HUES6 (cell line): Measurements from ENCODE around the gene SLC25A21.

Source experiments
- H3K27ac ChIP-seq: 2 replicates; pipeline ENCODE4 v1.7.0; 2013; ENCODE audit warnings: low read depth, mild to moderate bottlenecking, low read length, inconsistent platforms
- H3K27me3 ChIP-seq: 2 replicates; pipeline ENCODE4 v1.6.1; 2013; ENCODE audit warnings: low read length; ENCODE audit not compliant: control insufficient read depth, insufficient read depth
- H3K36me3 ChIP-seq: 2 replicates; pipeline ENCODE4 v1.6.1; 2013; ENCODE audit warnings: low read length; ENCODE audit not compliant: control insufficient read depth, insufficient read depth
- H3K4me1 ChIP-seq: 2 replicates; pipeline ENCODE4 v1.6.1; 2013; ENCODE audit warnings: low read length; ENCODE audit not compliant: control insufficient read depth, insufficient read depth
- H3K4me3 ChIP-seq: 2 replicates; pipeline ENCODE4 v1.5.1; 2013; ENCODE audit warnings: low read depth, low read length
- H3K9ac ChIP-seq: one replicate; pipeline ENCODE4 v1.6.1; 2013; ENCODE audit warnings: mild to moderate bottlenecking, low read length
- H3K9me3 ChIP-seq: 2 replicates; pipeline ENCODE4 v1.6.1; 2013; ENCODE audit warnings: low read depth, low read length; ENCODE audit not compliant: control insufficient read depth, insufficient read depth

Gene SLC25A21

DNA sequence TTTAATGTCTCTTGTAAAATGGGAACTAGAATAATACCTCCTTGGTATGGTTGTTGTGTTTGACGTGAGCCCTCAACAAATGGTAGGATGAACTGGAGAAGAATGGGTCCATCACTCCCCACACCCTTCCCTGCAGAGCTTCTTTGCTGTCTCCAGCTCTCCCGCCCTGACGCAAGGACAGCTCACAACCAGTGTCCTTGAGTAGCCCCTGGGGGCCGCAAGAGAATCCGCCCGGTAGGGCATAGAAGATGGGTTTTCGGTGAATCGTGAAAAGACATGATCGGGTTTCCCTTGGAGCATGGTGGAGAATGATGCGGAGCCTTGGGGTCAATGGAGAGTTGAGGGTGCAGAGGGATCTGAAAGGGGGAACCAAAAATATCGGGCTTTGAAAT lies 516.8 kb downstream of the SLC25A21 start:
- Histone ChIP-seq H3K9ac (no peak overlapping the region), H3K4me1 (peaks cover 6% of the 10 kb centered on the region; the same call in 1 of the 2 replicates), H3K4me3 (peak overlapping the region; percentile 11; the same call in 1 of the 2 replicates), H3K9me3 (no peaks in the 10 kb centered on the region), H3K27me3 (peaks cover 100% of the 10 kb centered on the region), H3K36me3 (no peaks in the 10 kb centered on the region), H3K27ac (no peak overlapping the region)

GRCh38 chr14:36654794-36655381 lies 517.5 kb downstream of the SLC25A21 start:
- Histone ChIP-seq H3K9ac (no peak overlapping the region), H3K4me1 (peaks cover 6% of the 10 kb centered on the region; the same call in 1 of the 2 replicates), H3K27ac (no peak overlapping the region), H3K36me3 (no peaks in the 10 kb centered on the region), H3K9me3 (no peaks in the 10 kb centered on the region), H3K27me3 (peaks cover 100% of the 10 kb centered on the region), H3K4me3 (no peak overlapping the region)

DNA sequence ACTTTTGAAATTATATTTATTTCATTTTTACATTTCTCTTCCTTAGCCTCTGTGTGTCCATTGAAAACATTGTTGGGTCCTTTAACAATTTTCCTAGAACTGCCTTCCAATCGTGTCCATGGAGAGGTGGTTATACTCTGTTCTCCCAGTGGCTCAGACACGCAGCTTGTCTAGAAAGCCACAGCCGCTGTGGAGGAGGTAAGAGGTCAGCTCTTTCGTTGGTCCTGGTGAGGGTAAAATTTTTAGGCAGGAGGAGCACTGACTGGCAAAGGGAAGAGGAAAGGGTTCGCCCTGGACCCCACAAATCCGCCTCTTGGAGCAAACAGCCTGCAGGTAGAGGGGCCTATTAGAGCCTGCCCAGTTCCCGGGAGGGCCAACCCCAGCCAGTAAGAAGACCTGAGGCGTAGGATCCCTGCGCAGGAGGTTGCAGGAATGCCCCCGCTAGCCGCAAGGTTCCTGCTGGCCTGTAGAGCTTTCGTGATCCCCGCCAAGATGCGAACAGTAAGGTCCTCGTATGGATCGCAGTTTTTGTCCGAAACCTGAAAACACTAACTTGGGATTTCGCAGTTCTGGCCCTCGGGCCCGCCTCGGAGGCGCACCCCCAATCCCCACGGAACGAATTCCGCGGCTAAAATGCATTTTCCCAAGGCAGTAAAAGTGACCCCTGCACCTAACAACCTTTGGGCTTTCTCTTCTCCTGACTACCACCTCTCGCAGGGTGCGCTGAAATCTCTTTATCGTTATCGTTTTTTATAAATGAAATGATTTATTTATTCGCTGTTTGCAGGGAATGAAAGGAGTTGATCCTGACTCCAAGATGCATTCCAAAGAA lies 518.2 kb downstream of the SLC25A21 start:
- Histone ChIP-seq H3K9me3 (no peaks in the 10 kb centered on the region), H3K27ac (no peak overlapping the region), H3K9ac (no peak overlapping the region), H3K4me1 (peaks cover 5% of the 10 kb centered on the region; the same call in 1 of the 2 replicates), H3K4me3 (no peak overlapping the region), H3K36me3 (no peaks in the 10 kb centered on the region), H3K27me3 (peaks cover 100% of the 10 kb centered on the region)

DNA sequence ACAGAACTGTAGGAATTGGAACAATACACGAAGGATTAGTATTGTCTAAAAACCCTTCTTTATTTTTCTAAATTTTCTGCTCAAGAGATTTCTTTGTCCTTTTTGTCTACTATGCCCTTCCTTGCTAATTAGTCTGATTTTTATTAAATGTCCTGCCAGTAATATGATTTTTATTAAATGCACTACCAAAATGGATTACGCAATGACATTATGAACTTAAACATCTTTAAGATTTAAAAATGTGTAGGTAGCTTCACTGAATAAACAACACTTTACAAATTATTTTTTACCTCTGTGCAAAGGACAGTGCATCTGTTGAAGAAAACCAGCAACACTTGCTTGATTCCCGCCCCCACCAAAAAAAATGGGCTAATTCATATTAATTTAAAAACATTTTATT lies 519.0 kb downstream of the SLC25A21 start:
- Histone ChIP-seq H3K27me3 (peaks cover 100% of the 10 kb centered on the region), H3K4me3 (no peak overlapping the region), H3K9me3 (no peaks in the 10 kb centered on the region), H3K27ac (no peak overlapping the region), H3K36me3 (no peaks in the 10 kb centered on the region), H3K9ac (no peak overlapping the region), H3K4me1 (peaks cover 1% of the 10 kb centered on the region; the same call in 1 of the 2 replicates)

- H3K9ac ChIP-seq, result no peak overlapping the region
- H3K4me1 ChIP-seq, result peaks cover 5% of the 10 kb centered on the region; the same call in 1 of the 2 replicates
- H3K27me3 ChIP-seq, result peaks cover 100% of the 10 kb centered on the region
- no peaks in the 10 kb centered on the region for H3K36me3 ChIP-seq
- H3K9me3 ChIP-seq, result no peaks in the 10 kb centered on the region
- no peak overlapping the region for H3K27ac ChIP-seq
- H3K4me3 ChIP-seq, result no peak overlapping the region
Observed at GRCh38 chr14:36652542-36653201, 519.7 kb downstream of the SLC25A21 start.

DNA sequence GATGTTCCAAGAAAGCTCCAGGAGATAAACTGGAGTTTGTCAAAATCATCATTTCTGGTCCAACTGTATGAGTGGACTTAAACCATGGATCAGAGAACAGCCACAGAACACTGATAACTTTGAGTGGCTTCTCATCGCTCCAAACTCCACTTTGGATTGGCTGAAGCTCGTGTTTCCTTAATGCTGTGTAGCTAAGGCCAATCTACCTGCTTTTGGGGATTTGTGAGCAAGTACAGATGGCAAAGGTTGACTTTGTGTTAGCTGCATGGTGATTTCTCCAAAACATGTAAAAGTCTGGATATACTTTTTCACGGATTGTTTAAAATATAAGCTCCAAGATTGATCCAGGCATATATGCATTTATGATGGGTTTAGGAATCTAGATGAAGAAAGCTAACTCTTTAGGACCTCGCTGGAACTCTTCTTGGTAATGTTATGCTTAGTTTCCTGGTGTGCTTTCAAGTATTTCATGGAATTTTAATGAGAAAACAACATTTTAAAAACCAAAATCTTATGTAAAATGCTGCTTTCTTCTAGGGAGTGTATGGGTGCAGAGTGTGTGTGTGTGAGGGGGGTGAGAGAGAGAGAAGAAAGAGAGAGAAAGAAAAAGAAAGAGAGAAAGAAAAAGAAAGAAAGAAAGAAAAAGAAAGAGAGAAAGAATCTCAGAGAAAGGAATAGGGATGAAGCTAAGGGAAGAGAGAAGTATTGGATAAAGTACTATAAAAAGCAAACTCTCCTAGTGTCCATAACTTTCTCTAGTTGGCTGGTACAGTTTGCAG lies 522.3 kb downstream of the SLC25A21 start:
- Histone ChIP-seq H3K9me3 (no peaks in the 10 kb centered on the region), H3K4me1 (peaks cover 5% of the 10 kb centered on the region), H3K36me3 (no peaks in the 10 kb centered on the region), H3K9ac (no peak overlapping the region), H3K4me3 (no peak overlapping the region), H3K27ac (no peak overlapping the region), H3K27me3 (peaks cover 100% of the 10 kb centered on the region)

DNA sequence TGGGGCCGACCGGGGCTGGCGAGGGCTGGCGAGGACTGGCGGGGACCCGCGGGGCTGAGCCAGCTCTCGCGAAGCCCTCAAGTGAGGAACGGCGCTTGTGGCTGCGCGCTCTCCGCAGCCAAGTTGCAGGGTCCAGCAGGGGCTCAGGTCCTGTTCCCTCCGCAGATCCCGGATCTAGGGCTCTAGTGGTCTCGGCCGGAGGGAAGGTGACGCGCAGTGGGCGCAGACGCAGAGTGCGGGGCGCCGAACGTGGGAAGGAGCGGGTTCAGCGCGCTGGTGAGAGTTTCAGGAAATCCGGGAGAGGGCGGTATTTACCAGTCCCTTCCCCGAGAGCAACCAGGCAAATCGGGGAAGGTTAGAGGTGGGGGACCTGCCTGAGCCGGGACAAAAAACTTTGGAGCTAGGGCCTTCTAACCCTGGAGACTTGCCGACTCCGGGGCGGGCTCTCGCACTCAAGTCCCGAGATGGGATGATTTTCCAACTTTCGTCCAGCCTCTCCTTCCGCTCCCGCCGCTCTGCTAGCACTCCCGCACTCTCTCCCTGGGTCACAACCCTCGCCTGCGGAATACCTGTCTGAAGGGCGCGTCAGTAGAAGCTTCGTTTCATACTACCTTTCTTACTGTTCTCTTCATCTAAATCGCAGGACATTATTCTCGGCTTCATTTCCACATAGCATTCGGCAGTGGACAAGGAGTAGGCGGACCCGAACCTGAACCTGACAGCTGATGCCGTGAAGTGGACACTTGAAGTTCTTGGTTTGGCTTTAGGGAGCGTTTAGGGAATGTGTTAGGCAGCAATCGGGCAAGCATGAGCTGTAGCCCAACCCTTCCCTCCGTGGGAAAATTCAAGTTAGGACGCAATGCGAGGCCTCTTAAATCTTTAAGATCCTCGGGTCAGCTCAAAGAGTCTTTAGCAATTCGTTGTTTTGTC lies 524.3 kb downstream of the SLC25A21 start:
- Histone ChIP-seq H3K9me3 (no peaks in the 10 kb centered on the region), H3K27me3 (peaks cover 100% of the 10 kb centered on the region), H3K9ac (peak overlapping the region; percentile 45), H3K36me3 (no peaks in the 10 kb centered on the region), H3K4me3 (peak overlapping the region; percentile 63), H3K4me1 (peaks cover 5% of the 10 kb centered on the region), H3K27ac (no peak overlapping the region)

GRCh38 chr14:36647417-36647823 lies 525.0 kb downstream of the SLC25A21 start:
- no peak overlapping the region for H3K27ac ChIP-seq
- H3K36me3 ChIP-seq, result no peaks in the 10 kb centered on the region
- H3K9ac ChIP-seq, result peak overlapping the region; percentile 30
- peaks cover 5% of the 10 kb centered on the region for H3K4me1 ChIP-seq
- H3K9me3 ChIP-seq, result no peaks in the 10 kb centered on the region
- H3K27me3 ChIP-seq, result peaks cover 100% of the 10 kb centered on the region
- peak overlapping the region; percentile 63 for H3K4me3 ChIP-seq

GRCh38 chr14:36646664-36647416 lies 525.6 kb downstream of the SLC25A21 start:
- Histone ChIP-seq H3K36me3 (no peaks in the 10 kb centered on the region), H3K9ac (no peak overlapping the region), H3K4me3 (peak overlapping the region; percentile 63), H3K27me3 (peaks cover 100% of the 10 kb centered on the region), H3K4me1 (peaks cover 5% of the 10 kb centered on the region), H3K9me3 (no peaks in the 10 kb centered on the region), H3K27ac (no peak overlapping the region)
